Endometrial microvascular endothelial cells (primary cell): ENCODE results near the gene NSMF. TPM values are rescaled to one million over a fixed set of nuclear protein-coding genes. Genes with fewer than 3 reads are reported as not detected.

ENCODE experiments used
- in situ Hi-C: cut with HindIII; loops from 2 replicates; pipeline ENCODE4 v1.10.0; 2017; ENCODE audit warnings: low sequenced_read_pairs, low pct_unique_long_range_greater_than_20kb; ENCODE audit errors: inconsistent ontology term
- total RNA-seq: library from RNA; depleted of rRNA; stranded (reverse); fragments of >200 nt; gene quantifications from one replicate; pipeline ENCODE4 v1.2.3, GENCODE V29; 2015; ENCODE audit errors: inconsistent ontology term

NSMF gene
- total RNA-seq, result 43.8 TPM

- in situ Hi-C loops, result no loop called here
Observed at GRCh38 chr9:137459152-137459600, at the start of gene NSMF. NSMF (minus strand) TSS chr9:137459334; CDS start chr9:137459102, 232 bp downstream.

- in situ Hi-C loops, result no loop called here
Observed at GRCh38 chr9:137506702-137507171, 47.6 kb upstream of the NSMF start.

- in situ Hi-C loops, result no loop called here
Observed at GRCh38 chr9:137506274-137506673, 47.1 kb upstream of the NSMF start.

- in situ Hi-C loops, result no loop called here
Observed at GRCh38 chr9:137505421-137506140, 46.4 kb upstream of the NSMF start.

GRCh38 chr9:137504432-137504777 is 45.3 kb upstream of the NSMF start:
- in situ Hi-C loops, result no loop called here

GRCh38 chr9:137502008-137502911 is 43.1 kb upstream of the NSMF start:
- in situ Hi-C loops, result no loop called here

- in situ Hi-C loops, result no loop called here
Observed at GRCh38 chr9:137501457-137501856, 42.3 kb upstream of the NSMF start.

GRCh38 chr9:137500666-137501397 is 41.7 kb upstream of the NSMF start:
- in situ Hi-C loops, result no loop called here

GRCh38 chr9:137499858-137500661 is 40.9 kb upstream of the NSMF start:
- in situ Hi-C loops, result no loop called here

GRCh38 chr9:137499416-137499815 is 40.3 kb upstream of the NSMF start:
- in situ Hi-C loops, result no loop called here

GRCh38 chr9:137498720-137499150 is 39.6 kb upstream of the NSMF start:
- in situ Hi-C loops, result no loop called here

- in situ Hi-C loops, result no loop called here
Observed at GRCh38 chr9:137497921-137498719, 39.0 kb upstream of the NSMF start.

- in situ Hi-C loops, result no loop called here
Observed at GRCh38 chr9:137496601-137497375, 37.7 kb upstream of the NSMF start.

- in situ Hi-C loops, result no loop called here
Observed at GRCh38 chr9:137494550-137495351, 35.6 kb upstream of the NSMF start.

- in situ Hi-C loops, result no loop called here
Observed at GRCh38 chr9:137494104-137494544, 35.0 kb upstream of the NSMF start.
